Mucosa of descending colon (tissue), 3 donors: ENCODE data around the gene ALDH1L1. TPM values are rescaled to one million over a fixed set of nuclear protein-coding genes. Genes with fewer than 3 reads are reported as not detected.

Experiments
- ATAC-seq: fragments of 200-7000 bp; cut with Tn5 transposase; one replicate; pipeline ENCODE4 v1.9.1; 2020; ENCODE audit warnings: mild to moderate bottlenecking, moderate library complexity
- DNase-seq, 3 donors: peaks; one replicate each; pipeline ENCODE4 v3.0.0-alpha.2; 2020
- H3K36me3 ChIP-seq: fragments of 200-600 bp; one replicate; pipeline ENCODE4 v1.8.0; 2021; ENCODE audit warnings: low read depth, mild to moderate bottlenecking
- H3K4me1 ChIP-seq: fragments of 200-600 bp; one replicate; pipeline ENCODE4 v1.8.0; 2021; ENCODE audit warnings: low read depth, mild to moderate bottlenecking
- H3K4me3 ChIP-seq: fragments of 200-600 bp; one replicate; pipeline ENCODE4 v1.8.0; 2021; ENCODE audit warnings: mild to moderate bottlenecking
- H3K9me3 ChIP-seq: fragments of 200-600 bp; one replicate; pipeline ENCODE4 v1.8.0; 2021; ENCODE audit warnings: mild to moderate bottlenecking
- intact Hi-C, 2 donors: fragments of 100-400 bp; cut with DNase I in 1 of 2; cut with micrococcal nuclease in 1 of 2; formaldehyde crosslinking; loops; one replicate each; pipeline versions ENCODE4 v1.11.0 to v1.11.1; 2022; cut with DNase I, micrococcal nuclease
- total RNA-seq, 3 donors: library from RNA; stranded (reverse); fragmentation: NEBNext Ultra II Directional in 2 of 3; extraction: Animal tissue kit (Norgen Biotek cat#: 25700) in 2 of 3; gene quantifications; one replicate each; pipeline versions ENCODE4 v1.2.1 to v1.2.4, GENCODE V29; 2021 to 2023
- TF ChIP-seq, protein P1 (sequence below): fragments of 200-600 bp; IDR thresholded peaks from one replicate; pipeline ENCODE4 v1.8.0; 2022; ENCODE audit warnings: antibody characterized with exemption, mild to moderate bottlenecking
- donor health status: DM: no; HTN: no; CAD: no; lungs with moderate emphysema.
- donor health status: DM: no; HTN: no; CAD: no.
- donor health status: DM: no; HTN: yes; CAD: no.

ALDH1L1 gene
- total RNA-seq, 3 donors from 2014 or later = 14.3 to 27.4 (median 15.0) TPM

DNA sequence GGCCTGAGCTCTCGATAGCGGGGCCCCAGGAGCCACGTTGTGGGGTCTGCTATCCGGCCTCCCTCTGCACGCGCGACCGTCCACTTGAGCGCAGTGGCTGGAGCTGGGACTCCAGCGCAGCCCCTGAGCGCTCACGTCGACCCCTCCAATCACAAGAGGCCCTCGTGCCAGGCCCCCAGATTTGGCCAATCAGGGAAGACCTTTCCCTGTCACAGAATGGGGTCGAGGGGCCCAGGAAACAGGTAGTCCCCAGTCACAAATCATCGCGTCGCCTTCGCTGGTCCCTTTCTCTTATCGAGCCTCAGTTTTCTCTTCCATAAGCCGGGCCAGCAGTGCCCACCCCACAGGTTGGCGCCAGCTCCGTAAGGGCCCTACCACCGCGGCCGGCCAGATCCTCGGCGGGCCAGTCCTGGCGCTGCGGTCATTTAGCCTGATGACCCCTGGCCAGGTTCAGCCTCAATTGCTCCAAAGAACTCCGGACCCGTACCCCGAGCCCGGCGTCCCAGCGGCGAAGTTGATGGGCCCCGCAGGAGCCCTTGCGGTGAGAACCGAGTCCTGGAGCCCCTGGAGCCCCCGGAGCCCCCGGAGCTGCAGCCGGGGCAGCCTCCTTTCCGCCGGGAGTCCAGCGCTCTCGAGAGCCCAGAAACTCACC, 435 bp downstream of the ALDH1L1 start:
- intact Hi-C loops = no loop called here
- H3K36me3 ChIP-seq = no peaks in the 10 kb centered on the region
- ATAC-seq (peak; percentile 37), DNase-seq (peak in 2 of 3 donors; percentile 25 to 51)
- no peak overlapping the region for H3K4me3 ChIP-seq
- peaks cover 11% of the 10 kb centered on the region for H3K4me1 ChIP-seq
- TF ChIP-seq, protein P1, sequence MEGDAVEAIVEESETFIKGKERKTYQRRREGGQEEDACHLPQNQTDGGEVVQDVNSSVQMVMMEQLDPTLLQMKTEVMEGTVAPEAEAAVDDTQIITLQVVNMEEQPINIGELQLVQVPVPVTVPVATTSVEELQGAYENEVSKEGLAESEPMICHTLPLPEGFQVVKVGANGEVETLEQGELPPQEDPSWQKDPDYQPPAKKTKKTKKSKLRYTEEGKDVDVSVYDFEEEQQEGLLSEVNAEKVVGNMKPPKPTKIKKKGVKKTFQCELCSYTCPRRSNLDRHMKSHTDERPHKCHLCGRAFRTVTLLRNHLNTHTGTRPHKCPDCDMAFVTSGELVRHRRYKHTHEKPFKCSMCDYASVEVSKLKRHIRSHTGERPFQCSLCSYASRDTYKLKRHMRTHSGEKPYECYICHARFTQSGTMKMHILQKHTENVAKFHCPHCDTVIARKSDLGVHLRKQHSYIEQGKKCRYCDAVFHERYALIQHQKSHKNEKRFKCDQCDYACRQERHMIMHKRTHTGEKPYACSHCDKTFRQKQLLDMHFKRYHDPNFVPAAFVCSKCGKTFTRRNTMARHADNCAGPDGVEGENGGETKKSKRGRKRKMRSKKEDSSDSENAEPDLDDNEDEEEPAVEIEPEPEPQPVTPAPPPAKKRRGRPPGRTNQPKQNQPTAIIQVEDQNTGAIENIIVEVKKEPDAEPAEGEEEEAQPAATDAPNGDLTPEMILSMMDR = no peak
- H3K9me3 ChIP-seq = no peaks in the 10 kb centered on the region

DNA sequence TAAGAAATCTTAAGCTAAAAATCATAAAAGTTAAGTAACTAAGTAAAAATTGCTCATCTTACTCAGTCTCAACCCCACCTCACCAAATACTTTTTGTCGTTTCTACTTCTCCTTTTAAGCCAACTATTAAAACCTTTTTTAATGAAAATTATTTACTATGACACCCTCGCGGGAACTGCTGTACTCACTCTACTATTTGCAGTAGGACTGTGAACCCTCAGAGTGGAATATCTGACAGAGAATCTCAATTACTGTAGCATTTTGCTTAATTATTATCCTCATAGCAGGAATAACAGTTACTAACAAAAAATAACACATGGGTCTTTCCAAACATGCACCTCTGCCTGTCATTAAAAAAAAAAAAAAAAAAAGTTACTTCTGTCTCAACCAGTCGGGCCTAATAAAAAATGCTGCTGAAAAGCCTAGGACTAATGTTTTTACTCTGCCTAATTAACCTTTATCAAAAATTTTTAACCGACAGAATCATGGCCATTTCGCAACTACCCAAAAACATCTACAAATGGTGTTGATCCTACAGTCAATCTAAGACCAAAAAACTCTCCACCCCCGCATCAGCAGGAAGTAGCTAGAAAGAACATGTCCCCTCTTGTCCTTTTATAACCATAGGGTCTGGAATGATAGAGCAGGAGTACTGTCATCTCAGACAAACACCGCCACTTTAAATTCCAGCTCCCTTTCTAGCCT, 10.2 kb downstream of the ALDH1L1 start:
- H3K4me3 ChIP-seq = no peak overlapping the region
- intact Hi-C loops = no loop called here
- TF ChIP-seq, protein P1 = no peak
- DNase-seq (no peak), ATAC-seq (no peak)
- peaks cover 6% of the 10 kb centered on the region for H3K4me1 ChIP-seq
- H3K36me3 ChIP-seq = no peaks in the 10 kb centered on the region
- H3K9me3 ChIP-seq = no peaks in the 10 kb centered on the region

DNA sequence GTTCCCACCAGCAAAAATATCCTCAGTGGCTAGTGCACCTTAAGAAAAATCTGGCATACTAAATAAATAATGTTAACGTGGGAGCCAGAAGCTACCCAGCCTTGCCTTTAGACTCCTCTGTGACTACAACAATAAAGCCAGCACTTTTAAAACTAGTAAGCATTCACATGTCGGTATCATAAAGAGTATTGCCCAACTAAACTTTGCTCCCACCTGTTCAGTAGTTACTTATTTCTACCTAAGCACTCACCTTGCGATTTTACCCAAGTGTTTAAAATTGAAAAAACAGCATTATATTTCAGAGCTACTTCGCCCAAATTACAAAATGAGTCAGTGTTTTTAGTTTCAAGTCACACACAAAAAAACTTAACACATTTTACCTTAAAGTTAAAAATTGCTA, 12.8 kb downstream of the ALDH1L1 start:
- ATAC-seq (peak; percentile 89), DNase-seq (peak in 1 of 3 donors; percentile 20)
- H3K4me1 ChIP-seq = peaks cover 6% of the 10 kb centered on the region
- TF ChIP-seq, protein P1 = no peak
- no peaks in the 10 kb centered on the region for H3K9me3 ChIP-seq
- H3K36me3 ChIP-seq = no peaks in the 10 kb centered on the region
- intact Hi-C loops = no loop called here
- no peak overlapping the region for H3K4me3 ChIP-seq

DNA sequence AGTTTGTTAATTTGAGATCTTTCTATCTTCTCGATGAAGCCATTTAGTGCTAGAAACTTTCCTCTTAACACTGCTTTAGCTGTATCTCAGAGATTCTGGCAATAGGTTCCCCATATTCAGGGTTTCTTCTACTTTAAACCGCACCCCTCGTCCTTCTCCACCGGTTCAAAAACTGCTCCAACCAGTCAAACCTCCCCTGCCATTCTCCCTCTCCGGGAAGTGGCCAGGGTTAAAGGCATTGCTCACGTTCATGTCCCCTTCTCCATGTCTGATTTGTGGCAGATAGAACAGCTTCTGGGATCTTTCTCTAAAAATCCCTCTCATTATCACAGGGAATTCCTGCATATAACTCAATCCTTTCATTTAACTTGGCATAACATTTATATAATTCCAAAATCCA, 14.4 kb downstream of the ALDH1L1 start:
- peak; percentile 48 for ATAC-seq
- Histone ChIP-seq H3K36me3 (no peaks in the 10 kb centered on the region), H3K4me3 (no peak overlapping the region), H3K9me3 (no peaks in the 10 kb centered on the region), H3K4me1 (peaks cover 6% of the 10 kb centered on the region)
- TF ChIP-seq, protein P1 = no peak
- intact Hi-C loops = no loop called here
- peak in 1 of 3 donors; percentile 38 for DNase-seq

DNA sequence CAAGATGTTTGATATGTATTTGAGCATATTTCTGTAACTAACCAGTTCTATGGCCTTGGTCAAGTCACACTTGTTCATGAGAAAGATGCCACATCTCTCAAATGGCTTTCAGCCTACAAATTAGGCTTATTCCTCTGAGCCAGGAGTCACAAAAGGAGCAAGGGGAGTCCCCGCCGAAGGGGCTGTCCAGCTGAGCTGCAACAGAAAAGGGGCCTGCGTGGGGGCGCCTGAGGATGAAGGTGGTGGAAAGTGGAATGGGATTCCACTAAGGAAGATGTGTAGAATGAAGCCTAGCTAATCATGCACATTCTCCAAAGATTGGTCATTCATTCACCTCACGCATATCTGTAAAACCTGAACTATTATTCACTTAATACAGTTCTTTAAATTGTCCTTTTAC, 19.1 kb downstream of the ALDH1L1 start:
- Histone ChIP-seq H3K4me3 (no peak overlapping the region), H3K4me1 (no peaks in the 10 kb centered on the region), H3K9me3 (no peaks in the 10 kb centered on the region), H3K36me3 (no peaks in the 10 kb centered on the region)
- DNase-seq (no peak), ATAC-seq (no peak)
- intact Hi-C loops = no loop called here
- TF ChIP-seq, protein P1 = no peak
